ENCODE measurements around the gene SNX9. TPM values are rescaled to one million over a fixed set of nuclear protein-coding genes. Genes with fewer than 3 reads are reported as not detected.

The SNX9 gene
- total RNA-seq, 2 donors from 2014 or later: 19.8 to 24.1 TPM

DNA sequence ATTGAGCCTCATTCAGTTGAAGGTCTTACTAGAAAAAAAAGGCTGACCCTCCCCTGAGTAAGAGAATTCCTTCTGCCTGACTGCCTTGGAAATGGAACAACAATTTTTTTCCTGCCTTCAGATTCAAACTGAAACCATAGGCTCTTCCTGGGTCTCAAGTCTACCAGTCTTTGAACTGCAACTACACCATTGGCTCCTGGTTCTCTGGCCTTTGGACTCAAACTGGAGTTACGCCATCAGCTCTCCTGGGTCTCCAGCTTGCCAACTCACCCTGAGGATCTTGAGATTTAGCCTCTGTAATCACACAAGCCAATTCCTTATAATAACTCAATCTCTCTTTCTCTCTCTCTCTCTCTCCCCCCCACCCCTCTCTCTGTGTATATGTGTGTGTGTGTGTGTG lies 36.0 kb upstream of the SNX9 start:
- Histone ChIP-seq H3K4me1 (peaks cover 13% of the 10 kb centered on the region), H3K27me3 (no peaks in the 10 kb centered on the region), H3K27ac (peak overlapping the region; percentile 53 to 68 (median 61)), H3K36me3 (replicated peaks in 1 of 2; ENCODE audit: insufficient read depth in 1 of 2, low read depth in 2 of 2) (no peaks in the 10 kb centered on the region), H3K9me3 (no peaks in the 10 kb centered on the region), H3K4me3 (no peak overlapping the region)
- no peak for TF ChIP-seq POLR2A (IDR thresholded peaks at IDR 0.05)
- TF ChIP-seq, protein P1, sequence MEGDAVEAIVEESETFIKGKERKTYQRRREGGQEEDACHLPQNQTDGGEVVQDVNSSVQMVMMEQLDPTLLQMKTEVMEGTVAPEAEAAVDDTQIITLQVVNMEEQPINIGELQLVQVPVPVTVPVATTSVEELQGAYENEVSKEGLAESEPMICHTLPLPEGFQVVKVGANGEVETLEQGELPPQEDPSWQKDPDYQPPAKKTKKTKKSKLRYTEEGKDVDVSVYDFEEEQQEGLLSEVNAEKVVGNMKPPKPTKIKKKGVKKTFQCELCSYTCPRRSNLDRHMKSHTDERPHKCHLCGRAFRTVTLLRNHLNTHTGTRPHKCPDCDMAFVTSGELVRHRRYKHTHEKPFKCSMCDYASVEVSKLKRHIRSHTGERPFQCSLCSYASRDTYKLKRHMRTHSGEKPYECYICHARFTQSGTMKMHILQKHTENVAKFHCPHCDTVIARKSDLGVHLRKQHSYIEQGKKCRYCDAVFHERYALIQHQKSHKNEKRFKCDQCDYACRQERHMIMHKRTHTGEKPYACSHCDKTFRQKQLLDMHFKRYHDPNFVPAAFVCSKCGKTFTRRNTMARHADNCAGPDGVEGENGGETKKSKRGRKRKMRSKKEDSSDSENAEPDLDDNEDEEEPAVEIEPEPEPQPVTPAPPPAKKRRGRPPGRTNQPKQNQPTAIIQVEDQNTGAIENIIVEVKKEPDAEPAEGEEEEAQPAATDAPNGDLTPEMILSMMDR (IDR thresholded peaks at IDR 0.05): no peak
- ATAC-seq: peak; percentile 97
- intact Hi-C loops (cut with DNase I): no loop called here
- WGBS, 2 donors: 24 to 38% methylated on average over 1 of the region's 1 CpG
- DNase-seq: peak; percentile 78 to 91 (median 86)

DNA sequence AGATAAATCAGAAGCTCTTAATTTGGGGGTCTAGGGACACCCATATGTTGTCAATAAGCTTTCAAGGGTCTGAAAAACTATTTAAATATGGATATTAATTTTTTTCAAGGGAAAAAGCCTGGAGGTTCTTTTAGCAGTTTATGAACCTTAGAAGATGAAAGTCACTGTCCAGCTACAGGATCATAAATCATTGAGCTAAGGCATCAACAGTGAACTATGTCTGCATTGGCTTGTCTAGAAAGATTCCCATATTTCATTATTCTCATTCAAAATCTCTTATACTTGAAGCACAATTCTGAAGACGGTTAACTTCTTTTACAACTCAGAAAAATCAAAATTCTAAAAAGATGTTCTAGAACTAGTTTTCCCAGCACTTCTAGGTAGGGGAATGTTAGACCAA lies 34.9 kb upstream of the SNX9 start:
- H3K27ac ChIP-seq: no peak overlapping the region
- H3K9me3 ChIP-seq: no peaks in the 10 kb centered on the region
- no peaks in the 10 kb centered on the region for H3K36me3 ChIP-seq (replicated peaks in 1 of 2; ENCODE audit: insufficient read depth in 1 of 2, low read depth in 2 of 2)
- 91 to 97% methylated on average over 1 of the region's 1 CpG for WGBS, 2 donors
- intact Hi-C loops (cut with DNase I): no loop called here
- H3K4me1 ChIP-seq: peaks cover 19% of the 10 kb centered on the region
- no peak for ATAC-seq
- H3K4me3 ChIP-seq: no peak overlapping the region
- H3K27me3 ChIP-seq: no peaks in the 10 kb centered on the region
- no peak for DNase-seq
- TF ChIP-seq, protein P1 (IDR thresholded peaks at IDR 0.05): no peak
- no peak for TF ChIP-seq POLR2A (IDR thresholded peaks at IDR 0.05)

DNA sequence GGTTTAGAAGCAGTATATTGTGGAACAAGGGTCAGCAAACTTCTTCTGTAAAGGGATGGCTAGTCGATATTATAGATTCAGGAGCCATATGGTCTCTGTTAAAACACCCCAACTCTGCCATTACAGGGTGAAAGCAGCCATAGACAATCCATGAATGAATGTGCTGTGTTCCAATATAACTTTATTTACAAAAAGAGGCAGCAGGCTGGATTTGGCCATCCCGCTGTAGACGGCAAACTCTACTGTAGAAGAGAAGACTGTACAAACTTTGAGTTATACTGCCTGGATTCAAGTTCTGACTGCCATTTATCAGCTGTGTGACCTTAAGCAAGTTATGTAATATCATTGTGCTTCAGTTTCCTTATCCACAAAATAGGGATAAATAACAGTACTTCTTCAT lies 33.7 kb upstream of the SNX9 start:
- intact Hi-C loops (cut with DNase I): no loop called here
- no peak overlapping the region for H3K27ac ChIP-seq
- H3K4me1 ChIP-seq: peaks cover 19% of the 10 kb centered on the region
- no peak overlapping the region for H3K4me3 ChIP-seq
- H3K36me3 ChIP-seq (replicated peaks in 1 of 2; ENCODE audit: insufficient read depth in 1 of 2, low read depth in 2 of 2): no peaks in the 10 kb centered on the region
- ATAC-seq (no peak), DNase-seq (no peak)
- no peaks in the 10 kb centered on the region for H3K27me3 ChIP-seq
- H3K9me3 ChIP-seq: no peaks in the 10 kb centered on the region
- TF ChIP-seq, protein P1 (IDR thresholded peaks at IDR 0.05): no peak
- no peak for TF ChIP-seq POLR2A (IDR thresholded peaks at IDR 0.05)
- WGBS, 2 donors: 93 to 95% methylated on average over 3 of the region's 3 CpGs

DNA sequence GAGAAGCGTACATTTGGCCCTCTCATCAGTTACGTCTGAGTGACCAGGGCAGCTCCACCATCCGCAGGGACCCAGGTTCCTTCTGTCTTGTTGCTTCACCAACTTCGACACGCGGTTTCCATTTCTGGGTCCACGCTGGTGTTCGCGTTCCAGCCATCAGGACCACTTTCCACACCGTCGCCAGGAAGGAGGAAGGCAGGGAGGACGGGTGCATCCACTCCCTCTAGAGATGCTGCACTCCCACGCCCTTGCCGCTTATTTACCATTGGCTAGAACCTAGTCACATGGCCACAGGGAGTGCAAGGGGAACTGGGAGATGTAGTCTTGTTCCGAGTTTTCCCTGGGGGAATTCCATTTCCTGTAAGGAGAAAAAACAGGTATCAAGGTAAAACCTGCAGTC lies 33.2 kb upstream of the SNX9 start:
- H3K36me3 ChIP-seq (replicated peaks in 1 of 2; ENCODE audit: insufficient read depth in 1 of 2, low read depth in 2 of 2): no peaks in the 10 kb centered on the region
- no peaks in the 10 kb centered on the region for H3K9me3 ChIP-seq
- TF ChIP-seq POLR2A (IDR thresholded peaks at IDR 0.05): no peak
- TF ChIP-seq, protein P1 (IDR thresholded peaks at IDR 0.05): no peak
- ATAC-seq (no peak), DNase-seq (no peak)
- no peak overlapping the region for H3K27ac ChIP-seq
- 91 to 92% methylated on average over 15 of the region's 15 CpGs for WGBS, 2 donors
- H3K4me3 ChIP-seq: no peak overlapping the region
- H3K4me1 ChIP-seq: peaks cover 19% of the 10 kb centered on the region
- H3K27me3 ChIP-seq: no peaks in the 10 kb centered on the region
- intact Hi-C loops (cut with DNase I): no loop called here

DNA sequence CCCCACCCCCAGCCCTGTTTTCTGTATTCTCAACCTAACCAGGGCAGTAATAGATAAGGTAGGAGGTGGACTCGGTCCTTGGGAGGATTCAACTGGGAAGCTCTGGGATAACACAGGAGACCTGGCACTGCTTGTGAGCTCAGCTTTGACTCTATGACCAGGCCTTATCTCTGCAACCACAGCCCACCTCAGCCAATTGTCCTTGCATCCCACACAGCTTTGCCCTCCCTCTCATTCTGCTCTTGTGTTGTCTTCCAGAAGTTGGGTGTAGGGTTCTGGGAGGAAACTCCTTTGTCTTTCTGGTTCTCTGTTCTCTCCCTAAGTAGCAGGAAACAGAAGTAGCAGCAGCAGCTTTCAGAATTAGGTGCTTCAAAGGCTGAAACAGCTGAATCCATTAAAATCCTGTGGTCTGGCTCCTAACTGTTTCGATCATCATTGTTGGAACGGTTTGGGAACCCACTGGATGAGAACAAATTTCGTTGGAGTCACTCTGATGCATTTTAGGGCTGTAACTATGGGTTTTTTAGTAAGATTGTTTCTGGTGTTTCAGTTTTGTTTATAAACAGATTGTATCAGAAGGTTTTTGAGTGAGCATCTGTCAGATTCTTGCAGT lies 32.4 kb upstream of the SNX9 start:
- peaks cover 19% of the 10 kb centered on the region for H3K4me1 ChIP-seq
- no peaks in the 10 kb centered on the region for H3K27me3 ChIP-seq
- ATAC-seq (no peak), DNase-seq (no peak)
- intact Hi-C loops (cut with DNase I): no loop called here
- H3K9me3 ChIP-seq: no peaks in the 10 kb centered on the region
- H3K4me3 ChIP-seq: no peak overlapping the region
- TF ChIP-seq POLR2A (IDR thresholded peaks at IDR 0.05): no peak
- TF ChIP-seq, protein P1 (IDR thresholded peaks at IDR 0.05): no peak
- 75 to 79% methylated on average over 4 of the region's 4 CpGs for WGBS, 2 donors
- peak overlapping the region in 1 of 4 donors; percentile 26 for H3K27ac ChIP-seq
- no peaks in the 10 kb centered on the region for H3K36me3 ChIP-seq (replicated peaks in 1 of 2; ENCODE audit: insufficient read depth in 1 of 2, low read depth in 2 of 2)

Data from body of pancreas (tissue), 4 donors.